HepG2 (cell line): ENCODE data around the gene RPS19. TPM values are rescaled to one million over a fixed set of nuclear protein-coding genes. Genes with fewer than 3 reads are reported as not detected.

Experiments
- CREB1 ChIP-seq, 2 experiments: fragments of 450-650 bp in 1 of 2; IDR thresholded peaks; 2 replicates each; pipeline ENCODE4 v1.6.1; 2016 to 2017; ENCODE audit warnings: control low read depth in 1 of 2, mild to moderate bottlenecking in 1 of 2, missing compliant biosample characterization in 1 of 2, missing genetic modification characterization in 1 of 2
- FOXK2 ChIP-seq: fragments of 450-650 bp; IDR thresholded peaks from 2 replicates; pipeline ENCODE4 v1.6.1; 2016
- GZF1 ChIP-seq: sonication (generic); formaldehyde crosslinking; IDR thresholded peaks from 2 replicates; pipeline ENCODE4 v1.5.1; 2020; ENCODE audit warnings: mild to moderate bottlenecking, missing genetic modification reagents
- HIVEP1 ChIP-seq: sonication (generic); formaldehyde crosslinking; IDR thresholded peaks from 2 replicates; pipeline ENCODE4 v1.4.0; 2020; ENCODE audit warnings: mild to moderate bottlenecking, missing genetic modification reagents
- HOXA7 ChIP-seq: sonication (generic); formaldehyde crosslinking; IDR thresholded peaks from 2 replicates; pipeline ENCODE4 v1.8.1; 2022; ENCODE audit warnings: mild to moderate bottlenecking, missing genetic modification reagents, moderate library complexity
- MYNN ChIP-seq: sonication (generic); formaldehyde crosslinking; IDR thresholded peaks from 2 replicates; pipeline ENCODE4 v1.4.0; 2020; ENCODE audit warnings: mild to moderate bottlenecking, low read depth, missing genetic modification reagents
- POLR2AphosphoS2 ChIP-seq: IDR thresholded peaks from 2 replicates; pipeline ENCODE4 v1.6.1; 2011; ENCODE audit warnings: low read depth, low read length, improper control_type of control experiment
- SMAD3 ChIP-seq: sonication (generic); formaldehyde crosslinking; IDR thresholded peaks from 2 replicates; pipeline ENCODE4 v1.4.0; 2020; ENCODE audit warnings: missing genetic modification reagents
- SOX5 ChIP-seq: IDR thresholded peaks from 2 replicates; pipeline ENCODE4 v1.6.1; 2016; ENCODE audit warnings: borderline replicate concordance
- TFDP1 ChIP-seq: IDR thresholded peaks from 2 replicates; pipeline ENCODE4 v1.6.1; 2016; ENCODE audit warnings: missing compliant biosample characterization, missing genetic modification reagents, borderline replicate concordance
- UBTF ChIP-seq: sonication (generic); formaldehyde crosslinking; IDR thresholded peaks from 2 replicates; pipeline ENCODE4 v1.4.0; 2020; ENCODE audit warnings: mild to moderate bottlenecking, missing genetic modification reagents
- ZBTB8A ChIP-seq: sonication (generic); formaldehyde crosslinking; IDR thresholded peaks from 2 replicates; pipeline ENCODE4 v1.4.0; 2020; ENCODE audit warnings: mild to moderate bottlenecking, low read depth, missing genetic modification reagents, borderline replicate concordance
- ZFP1 ChIP-seq: IDR thresholded peaks from 2 replicates; pipeline ENCODE4 v1.6.1; 2016
- ZNF34 ChIP-seq: sonication (generic); formaldehyde crosslinking; IDR thresholded peaks from 2 replicates; pipeline ENCODE4 v1.4.0; 2020; ENCODE audit warnings: mild to moderate bottlenecking, missing genetic modification reagents, borderline replicate concordance
- ZNF431 ChIP-seq: sonication (generic); formaldehyde crosslinking; IDR thresholded peaks from 2 replicates; pipeline ENCODE4 v1.9.0; 2022; ENCODE audit warnings: missing genetic modification reagents, low read depth, mild to moderate bottlenecking, borderline replicate concordance
- ZNF558 ChIP-seq: sonication (generic); formaldehyde crosslinking; IDR thresholded peaks from 2 replicates; pipeline ENCODE4 v1.9.0; 2022; ENCODE audit warnings: mild to moderate bottlenecking, missing genetic modification reagents, borderline replicate concordance
- polyA plus RNA-seq, 8 experiments: library from polyadenylated mRNA; depleted of rRNA in 3 of 8; stranded (reverse) in 7 of 8; unstranded in 1 of 8; fragments of >200 nt; fragmentation: Illumina TruSeq in 4 of 8; extraction: Trizol in 4 of 8; gene quantifications; 2 replicates each; pipeline versions ENCODE4 v1.2.1 to v1.2.3, GENCODE V29; 2011 to 2016; ENCODE audit warnings: low read depth in 4 of 8, missing spikeins in 1 of 8, mixed read lengths in 1 of 8; ENCODE audit not compliant: insufficient read depth in 1 of 8
- total RNA-seq, 5 experiments: library from RNA; depleted of rRNA; stranded (reverse); fragments of >200 nt; fragmentation: Illumina TruSeq; extraction: Trizol; gene quantifications; 2 replicates each; pipeline ENCODE4 v1.2.3, GENCODE V29; 2016; ENCODE audit warnings: low read depth in 1 of 5
- TF ChIP-seq, protein P1 (sequence below): IDR thresholded peaks from 2 replicates; pipeline ENCODE4 v1.6.1; 2016; ENCODE audit warnings: low read depth, borderline replicate concordance
- TF ChIP-seq, protein P2 (sequence below): sonication (generic); formaldehyde crosslinking; IDR thresholded peaks from 2 replicates; pipeline ENCODE4 v1.8.0; 2022; ENCODE audit warnings: missing genetic modification reagents, mild to moderate bottlenecking, inconsistent platforms, borderline replicate concordance
- TF ChIP-seq, protein P3 (sequence below): sonication (generic); formaldehyde crosslinking; IDR thresholded peaks from 2 replicates; pipeline ENCODE4 v1.4.0; 2020; ENCODE audit warnings: missing genetic modification reagents, mild to moderate bottlenecking, borderline replicate concordance
- TF ChIP-seq, protein P4 (sequence below): IDR thresholded peaks from 2 replicates; pipeline ENCODE4 v1.6.1; 2012; ENCODE audit warnings: inconsistent platforms

The RPS19 gene
- total and polyA plus RNA-seq, 2 of the 13 experiments (the other 11 are each of a cell fraction or from before 2014, with no cell fraction given) = 1,983 to 4,758 TPM

- TF ChIP-seq, protein P1, sequence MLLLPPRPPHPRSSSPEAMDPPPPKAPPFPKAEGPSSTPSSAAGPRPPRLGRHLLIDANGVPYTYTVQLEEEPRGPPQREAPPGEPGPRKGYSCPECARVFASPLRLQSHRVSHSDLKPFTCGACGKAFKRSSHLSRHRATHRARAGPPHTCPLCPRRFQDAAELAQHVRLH (CRISPR knock-in tag) = no peak
- TF ChIP-seq TFDP1 (CRISPR knock-in tag) (no peak), ZBTB8A (CRISPR knock-in tag) (no peak), ZNF34 (CRISPR knock-in tag) (no peak), POLR2AphosphoS2 (no peak), SOX5 (CRISPR knock-in tag) (no peak), ZNF431 (CRISPR knock-in tag) (no peak), GZF1 (CRISPR knock-in tag) (no peak), ZNF558 (CRISPR knock-in tag) (no peak), FOXK2 (no peak), MYNN (no peak), CREB1 (IDR thresholded peaks at IDR 0.05) (no peak), CREB1 (CRISPR knock-in tag; IDR thresholded peaks at IDR 0.05) (no peak), HIVEP1 (CRISPR knock-in tag) (no peak), UBTF (CRISPR knock-in tag) (peak; percentile 61; the same call in 1 of the 2 replicates), HOXA7 (no peak), SMAD3 (CRISPR knock-in tag) (no peak), ZFP1 (CRISPR knock-in tag) (no peak)
- TF ChIP-seq, protein P2, sequence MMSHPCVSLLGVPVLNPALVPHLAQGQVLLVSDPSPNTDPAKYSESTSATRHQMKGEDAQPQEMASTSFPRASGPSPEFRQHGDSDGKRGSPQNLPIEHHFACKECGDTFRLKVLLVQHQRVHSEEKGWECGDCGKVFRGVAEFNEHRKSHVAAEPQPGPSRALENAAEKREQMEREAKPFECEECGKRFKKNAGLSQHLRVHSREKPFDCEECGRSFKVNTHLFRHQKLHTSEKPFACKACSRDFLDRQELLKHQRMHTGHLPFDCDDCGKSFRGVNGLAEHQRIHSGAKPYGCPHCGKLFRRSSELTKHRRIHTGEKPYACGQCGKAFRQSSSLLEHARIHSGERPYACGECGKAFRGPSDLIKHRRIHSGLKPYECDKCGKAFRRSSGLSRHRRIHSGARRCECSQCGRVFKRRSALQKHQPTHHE (CRISPR knock-in tag) = no peak
- TF ChIP-seq, protein P3, sequence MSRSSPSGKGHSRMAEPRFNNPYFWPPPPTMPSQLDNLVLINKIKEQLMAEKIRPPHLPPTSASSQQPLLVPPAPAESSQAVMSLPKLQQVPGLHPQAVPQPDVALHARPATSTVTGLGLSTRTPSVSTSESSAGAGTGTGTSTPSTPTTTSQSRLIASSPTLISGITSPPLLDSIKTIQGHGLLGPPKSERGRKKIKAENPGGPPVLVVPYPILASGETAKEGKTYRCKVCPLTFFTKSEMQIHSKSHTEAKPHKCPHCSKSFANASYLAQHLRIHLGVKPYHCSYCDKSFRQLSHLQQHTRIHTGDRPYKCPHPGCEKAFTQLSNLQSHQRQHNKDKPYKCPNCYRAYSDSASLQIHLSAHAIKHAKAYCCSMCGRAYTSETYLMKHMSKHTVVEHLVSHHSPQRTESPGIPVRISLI (CRISPR knock-in tag) = no peak
- TF ChIP-seq, protein P4, sequence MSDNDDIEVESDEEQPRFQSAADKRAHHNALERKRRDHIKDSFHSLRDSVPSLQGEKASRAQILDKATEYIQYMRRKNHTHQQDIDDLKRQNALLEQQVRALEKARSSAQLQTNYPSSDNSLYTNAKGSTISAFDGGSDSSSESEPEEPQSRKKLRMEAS = no peak; the same call in 1 of the 2 replicates
Observed at GRCh38 chr19:41882568-41883462, 22.8 kb downstream of the RPS19 start, which contains the start of gene ARHGEF1 (continued).
